ENCODE results near the gene GNL2.
A peak's percentile ranks its signal among the peaks of the same experiment; 100 is the strongest.
"Not testable (repeated sequence)": the region's sequence is repeated elsewhere in the genome, so short reads cannot be mapped to it uniquely, and the experiment has no call there.

Gene GNL2

GRCh38 chr1:37558411-37558810 lies 37.3 kb downstream of the GNL2 start:
- no peak for DNase-seq

- no peak for DNase-seq
These were observed 38.3 kb downstream of the GNL2 start for GRCh38 chr1:37557402-37557801.

- DNase-seq, result peak; percentile 34
These were observed 39.0 kb downstream of the GNL2 start, which contains the start of gene DNALI1 for GRCh38 chr1:37556712-37557196. TSS of gene DNALI1 (plus strand) at chr1:37556940. CDS start at chr1:37556995, 55 bp downstream.

- peak; percentile 83 for DNase-seq
These were observed 41.6 kb downstream of the GNL2 start, which contains the start of gene SNIP1 for GRCh38 chr1:37553927-37554808. TSS of gene SNIP1 (minus strand) at chr1:37554293. CDS start at chr1:37554229, 64 bp downstream.

DNA sequence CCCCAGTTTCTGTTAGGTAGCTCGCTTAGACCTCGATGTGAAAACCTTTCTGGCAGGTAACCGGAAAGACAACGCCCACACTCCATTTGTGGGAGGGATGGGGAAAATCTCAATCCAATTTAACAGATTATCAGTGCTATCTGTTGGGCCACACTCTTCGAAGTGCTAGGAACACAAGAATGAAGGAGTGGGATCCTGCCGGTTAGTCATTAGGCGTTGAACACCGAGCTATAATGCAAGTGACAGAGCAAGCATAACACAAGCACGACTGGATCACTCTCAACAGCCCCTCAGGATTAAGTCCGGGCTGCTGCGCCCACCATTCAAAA lies 42.2 kb downstream of the GNL2 start:
- DNase-seq, result no peak

GRCh38 chr1:37549341-37549740 lies 46.4 kb downstream of the GNL2 start:
- DNase-seq, result no peak

GRCh38 chr1:37545019-37545418 lies 50.7 kb downstream of the GNL2 start:
- no peak for DNase-seq

- DNase-seq, result no peak
These were observed 51.2 kb downstream of the GNL2 start for GRCh38 chr1:37544530-37544929.

DNA sequence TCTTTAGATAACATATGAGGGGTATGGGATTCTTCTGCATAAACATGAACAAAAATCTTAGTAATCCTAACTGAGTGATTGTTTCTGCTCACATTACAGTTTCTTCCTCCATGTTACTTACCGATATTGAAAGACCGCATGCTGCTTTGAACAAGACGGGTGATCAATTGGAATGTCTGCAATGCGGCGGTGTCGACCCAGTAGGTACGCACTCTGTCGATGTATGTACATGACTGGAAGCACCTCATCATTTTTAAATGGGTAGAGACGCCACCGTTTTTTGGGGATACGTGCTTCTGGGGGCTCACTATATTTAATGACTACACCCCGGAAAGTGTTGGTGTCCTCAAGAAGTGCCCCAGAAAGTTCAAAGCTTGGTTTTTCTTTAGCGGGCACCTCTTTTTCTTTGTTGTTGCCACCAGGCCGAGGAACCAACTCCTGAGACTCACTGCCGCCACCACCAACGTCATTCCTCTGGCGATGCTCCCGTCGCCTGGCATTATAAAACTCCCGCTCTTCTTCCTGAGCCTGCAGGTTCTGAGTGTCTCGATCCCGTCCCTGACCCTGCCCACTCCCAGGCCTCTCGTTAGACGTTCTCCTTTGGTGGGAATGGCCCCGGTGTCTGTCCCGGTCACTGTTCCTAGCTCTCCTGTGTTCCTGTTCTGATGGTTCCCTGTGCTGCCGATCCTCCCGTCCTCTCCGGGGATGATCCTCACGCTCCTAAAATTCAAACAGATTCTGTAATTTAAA lies 55.5 kb downstream of the GNL2 start:
- DNase-seq, result no peak

DNA sequence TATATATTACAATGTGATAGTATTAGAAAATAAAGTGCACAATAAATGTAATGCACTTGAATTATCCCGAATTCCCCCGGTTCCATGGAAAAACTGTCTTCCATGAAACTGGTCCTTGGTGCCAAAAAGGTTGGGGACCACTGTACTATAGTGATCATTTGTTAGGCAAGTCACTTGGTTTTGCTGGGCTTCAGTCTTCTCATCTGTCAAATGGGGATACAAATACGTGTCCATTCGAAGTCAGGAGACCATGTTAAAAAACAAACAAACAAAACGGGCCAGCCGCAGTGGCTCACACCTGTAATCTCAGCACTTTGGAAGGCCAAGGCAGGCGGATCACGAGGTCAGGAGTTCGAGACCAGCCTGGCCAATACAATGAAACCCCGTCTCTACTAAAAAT lies 56.6 kb downstream of the GNL2 start:
- not testable (repeated sequence) for DNase-seq

- DNase-seq, result no peak
These were observed 58.4 kb downstream of the GNL2 start for GRCh38 chr1:37537378-37537777.

DNA sequence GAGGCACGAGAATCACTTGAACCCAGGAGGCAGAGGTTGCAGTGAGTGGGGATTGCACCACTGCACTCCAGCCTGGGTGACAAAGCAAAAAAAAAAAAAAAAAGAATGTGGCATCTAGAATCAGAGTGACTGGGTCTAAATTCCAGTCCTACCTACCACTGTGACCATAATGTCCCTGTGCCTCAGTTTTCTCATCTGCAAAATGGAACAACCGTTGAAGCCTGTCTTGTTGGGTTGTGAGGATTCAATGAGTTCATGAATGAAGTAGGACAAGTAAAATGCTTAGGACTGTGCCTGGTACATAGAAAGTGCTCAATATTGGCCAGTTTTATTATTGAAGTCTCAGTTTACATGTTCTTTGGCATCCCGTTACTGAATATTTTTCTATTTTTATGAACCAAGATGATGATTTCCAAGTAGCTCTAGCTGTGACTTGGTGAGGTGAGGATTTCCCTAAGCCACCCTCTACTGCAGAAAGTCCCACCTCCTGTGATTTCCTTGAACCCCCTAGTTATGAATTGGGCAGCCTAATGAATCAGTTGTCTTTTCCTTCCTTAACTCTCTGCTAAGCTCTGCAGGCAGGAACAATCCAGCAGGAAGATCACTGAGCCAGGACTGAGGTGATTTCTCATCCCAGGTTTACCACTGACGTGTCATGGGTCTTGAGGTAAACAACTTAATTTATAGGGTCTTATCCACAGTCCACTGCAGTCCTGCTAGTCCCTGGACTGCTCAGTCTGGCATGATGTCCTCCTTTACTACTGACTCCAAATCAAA lies 62.2 kb downstream of the GNL2 start:
- DNase-seq, result no peak

- DNase-seq, result not testable (repeated sequence)
These were observed 63.1 kb downstream of the GNL2 start for GRCh38 chr1:37532418-37533156.

DNA sequence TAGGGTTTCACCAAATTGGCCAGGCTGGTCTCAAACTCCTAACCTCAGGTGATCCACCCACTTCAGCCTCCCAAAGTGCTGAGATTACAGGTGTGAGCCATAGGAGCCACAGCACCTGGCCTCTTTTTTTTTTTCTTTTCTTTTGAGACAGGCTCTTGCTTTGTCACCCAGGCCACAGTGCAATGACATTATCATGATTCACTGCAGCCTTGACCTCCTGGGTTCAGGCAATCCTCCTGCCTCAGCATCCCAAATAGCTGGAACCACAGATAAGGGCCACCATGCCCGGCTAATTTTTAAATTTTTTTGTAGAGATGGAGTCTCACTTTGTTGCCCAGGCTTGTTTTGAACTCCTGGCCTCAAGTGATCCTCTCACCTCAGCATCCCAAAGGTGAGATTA lies 65.8 kb downstream of the GNL2 start:
- DNase-seq, result not testable (repeated sequence)

- DNase-seq, result no peak
These were observed 76.1 kb downstream of the GNL2 start for GRCh38 chr1:37519613-37520012.

- DNase-seq, result not testable (repeated sequence)
These were observed 76.8 kb downstream of the GNL2 start for GRCh38 chr1:37518929-37519328.

DNA sequence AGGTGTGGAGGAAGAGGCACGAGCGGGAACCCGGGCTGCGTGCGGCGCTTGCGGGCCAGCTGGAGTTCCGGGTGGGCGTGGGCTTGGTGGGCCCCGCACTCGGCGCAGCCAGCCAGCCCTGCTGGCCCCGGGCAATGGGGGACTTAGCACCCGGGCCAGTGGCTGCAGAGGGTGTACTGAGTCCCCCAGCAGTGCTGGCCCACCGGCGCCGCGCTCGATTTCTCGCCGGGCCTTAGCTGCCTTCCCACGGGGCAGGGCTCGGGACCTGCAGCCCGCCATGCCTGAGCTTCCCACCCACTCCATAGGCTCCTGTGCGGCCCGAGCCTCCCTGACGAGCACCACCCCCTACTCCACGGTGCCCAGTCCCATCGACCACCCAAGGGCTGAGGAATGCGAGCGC lies 77.5 kb downstream of the GNL2 start:
- DNase-seq, result not testable (repeated sequence)

DNA sequence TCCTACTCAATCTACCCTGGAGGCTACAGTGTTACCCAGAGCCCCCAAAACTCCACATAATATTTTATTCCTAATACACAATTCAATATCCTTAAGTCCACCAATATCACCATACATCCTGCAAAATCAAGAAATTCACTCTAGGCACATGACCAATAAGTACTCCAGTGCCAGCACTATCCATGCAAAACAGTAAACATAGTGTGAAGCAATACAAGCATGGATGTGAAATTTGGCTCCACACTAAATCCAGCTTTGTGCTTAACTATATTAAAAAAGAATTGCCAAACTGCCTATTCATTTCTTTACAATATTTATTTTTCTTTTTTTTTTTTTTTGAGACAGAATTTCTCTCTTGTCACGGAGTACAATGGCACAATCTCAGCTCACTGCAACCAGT lies 78.2 kb downstream of the GNL2 start:
- no peak for DNase-seq
